Uterus (tissue), 2 donors: Measurements from ENCODE around the gene SGSM2.

Source experiments
- POLR2A ChIP-seq, 2 donors: fragments of 450-650 bp; IDR thresholded peaks; one replicate each; pipeline ENCODE4 v1.6.1; 2016; ENCODE audit warnings: antibody characterized with exemption in 2 of 2, mild to moderate bottlenecking in 1 of 2, moderate library complexity in 1 of 2
- TF ChIP-seq, protein P1 (sequence below), 4 experiments: fragments of 200-600 bp in 2 of 4; fragments of 450-650 bp in 2 of 4; sonication (generic) in 2 of 4; IDR thresholded peaks; one replicate each; pipeline ENCODE4 v1.5.1; 2016 to 2019; ENCODE audit warnings: antibody characterized with exemption in 4 of 4, mild to moderate bottlenecking in 2 of 4, moderate library complexity in 1 of 4

GRCh38 chr17:2390199-2390836 lies 53.0 kb downstream of the SGSM2 start:
- TF ChIP-seq POLR2A (IDR thresholded peaks at IDR 0.05): no peak
- TF ChIP-seq, protein P1, sequence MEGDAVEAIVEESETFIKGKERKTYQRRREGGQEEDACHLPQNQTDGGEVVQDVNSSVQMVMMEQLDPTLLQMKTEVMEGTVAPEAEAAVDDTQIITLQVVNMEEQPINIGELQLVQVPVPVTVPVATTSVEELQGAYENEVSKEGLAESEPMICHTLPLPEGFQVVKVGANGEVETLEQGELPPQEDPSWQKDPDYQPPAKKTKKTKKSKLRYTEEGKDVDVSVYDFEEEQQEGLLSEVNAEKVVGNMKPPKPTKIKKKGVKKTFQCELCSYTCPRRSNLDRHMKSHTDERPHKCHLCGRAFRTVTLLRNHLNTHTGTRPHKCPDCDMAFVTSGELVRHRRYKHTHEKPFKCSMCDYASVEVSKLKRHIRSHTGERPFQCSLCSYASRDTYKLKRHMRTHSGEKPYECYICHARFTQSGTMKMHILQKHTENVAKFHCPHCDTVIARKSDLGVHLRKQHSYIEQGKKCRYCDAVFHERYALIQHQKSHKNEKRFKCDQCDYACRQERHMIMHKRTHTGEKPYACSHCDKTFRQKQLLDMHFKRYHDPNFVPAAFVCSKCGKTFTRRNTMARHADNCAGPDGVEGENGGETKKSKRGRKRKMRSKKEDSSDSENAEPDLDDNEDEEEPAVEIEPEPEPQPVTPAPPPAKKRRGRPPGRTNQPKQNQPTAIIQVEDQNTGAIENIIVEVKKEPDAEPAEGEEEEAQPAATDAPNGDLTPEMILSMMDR (IDR thresholded peaks at IDR 0.05): no peak
